Fibroblast of pulmonary artery (primary cell): ENCODE data around the gene ZMYND11.

ENCODE experiments used
- DNase-seq: peaks from one replicate; pipeline ENCODE4 v3.0.0-alpha.2; 2010; ENCODE audit warnings: low read depth
- H3K4me3 ChIP-seq: replicated peaks from 2 replicates; pipeline ENCODE4 v1.5.1; 2011; ENCODE audit warnings: low read depth, mild to moderate bottlenecking, control low read depth, low read length, moderate library complexity
- CTCF ChIP-seq: IDR thresholded peaks from 2 replicates; pipeline ENCODE4 v1.5.1; 2011; ENCODE audit warnings: mild to moderate bottlenecking, control low read depth, low read length, inconsistent platforms; ENCODE audit errors: missing control alignments

The ZMYND11 gene

GRCh38 chr10:135132-135600 is at the start of gene ZMYND11:
ZMYND11 (plus strand) TSS chr10:135455; CDS start chr10:180013, 44,558 bp downstream.
- no peak for TF ChIP-seq CTCF
- peak; percentile 55 for DNase-seq
- H3K4me3 ChIP-seq: peak within 1 kb of the TSS; percentile 79

- no peak for DNase-seq
- no peak overlapping the region for H3K4me3 ChIP-seq
- TF ChIP-seq CTCF: no peak
Measured at GRCh38 chr10:86031-86430, 49.2 kb upstream of the ZMYND11 start.

- no peak overlapping the region for H3K4me3 ChIP-seq
- TF ChIP-seq CTCF: no peak
- DNase-seq: no peak
Measured at GRCh38 chr10:87177-88080, 47.8 kb upstream of the ZMYND11 start.

GRCh38 chr10:88253-88652 is 47.0 kb upstream of the ZMYND11 start:
- H3K4me3 ChIP-seq: no peak overlapping the region
- no peak for TF ChIP-seq CTCF
- no peak for DNase-seq

GRCh38 chr10:89248-89647 is 46.0 kb upstream of the ZMYND11 start:
- no peak overlapping the region for H3K4me3 ChIP-seq
- no peak for TF ChIP-seq CTCF

GRCh38 chr10:90161-90560 is 45.1 kb upstream of the ZMYND11 start:
- DNase-seq: no peak
- TF ChIP-seq CTCF: no peak
- no peak overlapping the region for H3K4me3 ChIP-seq

More at GRCh38 chr10:89248-89647, 46.0 kb upstream of the ZMYND11 start:
- no peak for DNase-seq

- DNase-seq: no peak
- H3K4me3 ChIP-seq: no peak overlapping the region
- TF ChIP-seq CTCF: no peak
Measured at GRCh38 chr10:91313-91712, 43.9 kb upstream of the ZMYND11 start.
